Caco-2 (cell line): ENCODE data around the gene PTPA. TPM values are rescaled to one million over a fixed set of nuclear protein-coding genes. Genes with fewer than 3 reads are reported as not detected.

Experiments used
- BruUV-seq: library from RNA; stranded (reverse); fragments of 400-500 nt; replicated peaks from 2 replicates; lab custom pipeline; 2021; lab: Mats Ljungman, UMichigan
- CTCF ChIA-PET: fragments of 300-600 bp; sonication (Branson Sonifier 250); formaldehyde crosslinking; loops from one replicate; lab custom pipeline; 2022; ENCODE audit warnings: antibody characterized with exemption; lab: Charles Lee
- POLR2A ChIA-PET: fragments of 300-600 bp; sonication (Branson Sonifier 250); formaldehyde crosslinking; loops from one replicate; lab custom pipeline; 2022; ENCODE audit warnings: antibody characterized with exemption; lab: Charles Lee
- DNase-seq, 2 experiments: peaks; one replicate each; pipeline versions ENCODE4 v3.0.0 to v3.0.0-alpha.2; 2020 to 2022
- H3K27me3 ChIP-seq: replicated peaks from 2 replicates; pipeline ENCODE4 v1.6.0; 2011; ENCODE audit warnings: low read length; ENCODE audit not compliant: control insufficient read depth, insufficient read depth
- H3K36me3 ChIP-seq: 2 replicates; pipeline ENCODE4 v1.5.1; 2011; ENCODE audit warnings: low read length; ENCODE audit not compliant: control insufficient read depth, insufficient read depth
- H3K4me1 ChIP-seq: fragments of 250-450 bp; sonication (Bioruptor Pico); 2 replicates; pipeline ENCODE4 v1.5.1; 2020; ENCODE audit warnings: mild to moderate bottlenecking
- H3K4me3 ChIP-seq: 2 replicates; pipeline ENCODE4 v1.5.1; 2011; ENCODE audit warnings: low read depth, mild to moderate bottlenecking, control low read depth, low read length
- H3K9me3 ChIP-seq: fragments of 250-450 bp; sonication (Bioruptor Pico); 2 replicates; pipeline ENCODE4 v1.5.1; 2020; ENCODE audit warnings: mild to moderate bottlenecking, moderate library complexity
- H3K27ac Mint-ChIP-seq: one replicate; pipeline ENCODE4 v1.8.0; 2022; ENCODE audit warnings: mixed read lengths; ENCODE audit not compliant: unreplicated experiment
- H3K27me3 Mint-ChIP-seq: one replicate; pipeline ENCODE4 v1.8.0; 2022; ENCODE audit warnings: mixed read lengths; ENCODE audit not compliant: insufficient read depth, unreplicated experiment
- H3K36me3 Mint-ChIP-seq: one replicate; pipeline ENCODE4 v1.8.0; 2022; ENCODE audit warnings: mild to moderate bottlenecking, mixed read lengths; ENCODE audit not compliant: insufficient read depth, unreplicated experiment
- H3K4me1 Mint-ChIP-seq: one replicate; pipeline ENCODE4 v1.8.0; 2022; ENCODE audit warnings: low read depth, mixed read lengths; ENCODE audit not compliant: unreplicated experiment
- H3K4me3 Mint-ChIP-seq: one replicate; pipeline ENCODE4 v1.8.0; 2022; ENCODE audit warnings: mild to moderate bottlenecking, moderate library complexity, mixed read lengths; ENCODE audit not compliant: unreplicated experiment
- H3K9me3 Mint-ChIP-seq: one replicate; pipeline ENCODE4 v1.8.0; 2022; ENCODE audit warnings: mixed read lengths; ENCODE audit not compliant: unreplicated experiment
- intact Hi-C: fragments of 100-400 bp; cut with micrococcal nuclease; formaldehyde crosslinking; loops from one replicate; pipeline ENCODE4 v1.10.0; 2022; ENCODE audit not compliant: unreplicated experiment
- total RNA-seq: library from RNA; stranded (reverse); gene quantifications from 2 replicates; pipeline ENCODE4 v1.2.3, GENCODE V29; 2022
- TF ChIP-seq, protein P1 (sequence below), 2 experiments: fragments of 200-600 bp in 1 of 2; IDR thresholded peaks; 1 replicate in 1 of 2; 2 replicates in 1 of 2; pipeline versions ENCODE4 v1.5.1 to v1.8.0; 2011 to 2022; ENCODE audit warnings: antibody characterized with exemption in 1 of 2, control low read depth in 1 of 2, inconsistent platforms in 1 of 2, low read depth in 1 of 2, low read length in 1 of 2, mild to moderate bottlenecking in 1 of 2, moderate library complexity in 1 of 2; ENCODE audit not compliant: insufficient read depth in 1 of 2, severe bottlenecking in 1 of 2, unreplicated experiment in 1 of 2

The PTPA gene
- total RNA-seq, 1 experiment from 2014 or later = 100 TPM

DNA sequence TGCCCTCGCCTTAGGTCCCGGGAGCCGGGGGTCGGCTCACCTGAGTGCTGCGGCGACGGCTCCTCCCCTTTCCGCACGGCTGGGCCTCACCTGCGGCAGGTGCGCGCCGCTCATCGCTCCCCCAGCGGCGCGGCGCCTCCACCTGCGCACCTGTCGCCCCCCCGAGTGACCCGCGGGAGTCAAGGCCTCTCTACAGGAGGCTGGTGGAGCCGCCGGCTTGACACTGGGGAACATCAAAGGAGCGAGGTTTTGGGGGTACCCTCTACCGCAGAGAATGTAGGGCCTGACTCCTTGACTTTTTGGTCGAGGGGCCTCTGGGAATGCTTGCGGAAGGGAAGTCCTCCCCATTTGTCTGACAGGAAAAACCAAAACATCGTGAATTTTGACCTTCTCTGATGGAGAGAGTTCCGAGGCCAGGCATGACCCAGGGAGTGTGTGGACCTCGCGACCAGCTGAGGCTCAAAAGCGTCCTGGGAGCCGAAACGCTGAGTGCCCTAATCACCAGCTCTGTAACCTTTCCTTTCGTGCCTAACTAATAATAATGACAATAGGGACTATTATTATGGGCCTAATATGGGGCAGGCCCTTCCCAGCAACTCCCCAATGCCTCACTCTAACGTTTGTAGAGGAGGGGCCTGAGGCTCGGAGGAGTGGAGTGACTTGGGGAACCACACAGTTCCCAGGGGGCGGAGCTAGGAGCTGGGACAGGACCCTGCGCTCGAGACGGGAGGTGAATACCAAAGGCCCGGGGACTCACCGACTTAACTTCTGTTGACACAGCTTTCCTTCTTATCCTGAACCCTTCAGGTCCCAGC lies 67.6 kb downstream of the PTPA start:
- Mint-ChIP-seq H3K27me3 (no peaks in the 10 kb centered on the region), H3K9me3 (no peaks in the 10 kb centered on the region), H3K27ac (peak overlapping the region; percentile 30), H3K4me1 (peaks cover 25% of the 10 kb centered on the region), H3K4me3 (peak overlapping the region; percentile 89), H3K36me3 (peaks cover 12% of the 10 kb centered on the region)
- BruUV-seq = TSS peak; percentile 69
- intact Hi-C loops = loop anchor here (2.0 to 10.0 kb wide), 4 partner anchors 24 to 436 kb away; no protein-coding TSS in a partner anchor
- POLR2A ChIA-PET = interaction anchor here (0.5 to 1.7 kb wide), 24 partner anchors 12 to 585 kb away, joined by 3 to 17 read pairs (median 6); partner anchors contain the start of genes DOLPP1, NTMT1 and TBC1D13
- H3K4me3 ChIP-seq = peak overlapping the region; percentile 59
- CTCF ChIA-PET = interaction anchor here (1.0 to 1.4 kb wide), 5 partner anchors 12 to 433 kb away, joined by 3 to 7 read pairs (median 3); no protein-coding TSS in a partner anchor
- no peaks in the 10 kb centered on the region for H3K9me3 ChIP-seq
- no peaks in the 10 kb centered on the region for H3K36me3 ChIP-seq
- H3K4me1 ChIP-seq = peaks cover 53% of the 10 kb centered on the region
- no peaks in the 10 kb centered on the region for H3K27me3 ChIP-seq
- TF ChIP-seq, protein P1, sequence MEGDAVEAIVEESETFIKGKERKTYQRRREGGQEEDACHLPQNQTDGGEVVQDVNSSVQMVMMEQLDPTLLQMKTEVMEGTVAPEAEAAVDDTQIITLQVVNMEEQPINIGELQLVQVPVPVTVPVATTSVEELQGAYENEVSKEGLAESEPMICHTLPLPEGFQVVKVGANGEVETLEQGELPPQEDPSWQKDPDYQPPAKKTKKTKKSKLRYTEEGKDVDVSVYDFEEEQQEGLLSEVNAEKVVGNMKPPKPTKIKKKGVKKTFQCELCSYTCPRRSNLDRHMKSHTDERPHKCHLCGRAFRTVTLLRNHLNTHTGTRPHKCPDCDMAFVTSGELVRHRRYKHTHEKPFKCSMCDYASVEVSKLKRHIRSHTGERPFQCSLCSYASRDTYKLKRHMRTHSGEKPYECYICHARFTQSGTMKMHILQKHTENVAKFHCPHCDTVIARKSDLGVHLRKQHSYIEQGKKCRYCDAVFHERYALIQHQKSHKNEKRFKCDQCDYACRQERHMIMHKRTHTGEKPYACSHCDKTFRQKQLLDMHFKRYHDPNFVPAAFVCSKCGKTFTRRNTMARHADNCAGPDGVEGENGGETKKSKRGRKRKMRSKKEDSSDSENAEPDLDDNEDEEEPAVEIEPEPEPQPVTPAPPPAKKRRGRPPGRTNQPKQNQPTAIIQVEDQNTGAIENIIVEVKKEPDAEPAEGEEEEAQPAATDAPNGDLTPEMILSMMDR (IDR thresholded peaks at IDR 0.05; ENCODE audit: insufficient read depth in 1 of 2, low read depth in 1 of 2, low read length in 1 of 2, severe bottlenecking in 1 of 2, unreplicated experiment in 1 of 2) = no peak
- peak; percentile 71 to 85 for DNase-seq

DNA sequence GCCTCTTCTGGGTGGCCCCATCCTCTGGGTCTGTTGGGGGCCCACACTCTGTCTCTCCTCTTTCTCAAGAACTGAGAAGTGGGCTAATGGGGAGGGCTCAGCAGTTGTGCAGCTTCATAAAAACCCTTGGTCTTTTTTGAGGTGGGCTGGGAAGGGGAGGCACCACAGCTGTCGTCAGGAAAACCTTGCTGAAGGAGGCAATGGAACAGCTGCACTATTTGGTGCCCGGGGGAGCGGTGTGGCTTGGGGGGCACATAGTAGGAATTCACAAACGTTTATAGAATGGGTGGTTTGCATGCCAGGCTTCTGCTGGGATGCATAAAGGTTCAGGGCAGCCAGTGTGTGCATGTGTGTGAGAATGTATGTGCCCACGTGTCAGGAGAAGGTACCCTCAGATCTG lies 70.0 kb downstream of the PTPA start:
- peak overlapping the region; percentile 30 for H3K27ac Mint-ChIP-seq
- no peak for DNase-seq
- no peaks in the 10 kb centered on the region for H3K27me3 Mint-ChIP-seq
- no peak overlapping the region for H3K4me3 Mint-ChIP-seq
- Histone ChIP-seq H3K4me1 (peaks cover 63% of the 10 kb centered on the region), H3K4me3 (no peak overlapping the region), H3K36me3 (no peaks in the 10 kb centered on the region), H3K9me3 (no peaks in the 10 kb centered on the region), H3K27me3 (no peaks in the 10 kb centered on the region)
- CTCF ChIA-PET = interaction anchor here (1.0 kb wide), 2 partner anchors 9 to 49 kb away, joined by 4 to 8 read pairs; no protein-coding TSS in a partner anchor
- BruUV-seq = no TSS peak
- POLR2A ChIA-PET = no interaction called here
- H3K4me1 Mint-ChIP-seq = peaks cover 34% of the 10 kb centered on the region
- intact Hi-C loops = no loop called here
- no peaks in the 10 kb centered on the region for H3K9me3 Mint-ChIP-seq
- peaks cover 12% of the 10 kb centered on the region for H3K36me3 Mint-ChIP-seq
- TF ChIP-seq, protein P1 (IDR thresholded peaks at IDR 0.05; ENCODE audit: insufficient read depth in 1 of 2, low read depth in 1 of 2, low read length in 1 of 2, severe bottlenecking in 1 of 2, unreplicated experiment in 1 of 2) = no peak

DNA sequence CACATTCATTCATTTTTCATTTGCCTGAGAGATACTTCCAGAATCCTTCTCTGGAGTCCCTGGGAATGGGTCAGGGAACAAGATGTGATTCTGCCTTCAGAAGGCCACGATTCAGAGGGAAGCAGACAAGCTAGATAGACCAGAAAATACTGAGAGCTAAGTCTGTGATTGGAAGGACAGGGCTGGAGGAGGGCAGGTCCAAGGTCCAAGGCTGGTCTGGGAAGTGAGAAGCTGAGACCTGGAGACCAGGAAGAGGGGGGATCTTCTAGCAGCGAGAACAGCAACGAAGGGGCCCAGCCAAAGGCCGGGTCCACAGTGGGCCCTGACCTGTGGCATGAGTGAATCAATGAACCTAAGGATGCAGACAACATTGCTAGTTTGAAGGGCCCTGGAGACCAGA lies 70.9 kb downstream of the PTPA start:
- TF ChIP-seq, protein P1 (IDR thresholded peaks at IDR 0.05; ENCODE audit: insufficient read depth in 1 of 2, low read depth in 1 of 2, low read length in 1 of 2, severe bottlenecking in 1 of 2, unreplicated experiment in 1 of 2) = no peak
- Histone ChIP-seq H3K36me3 (no peaks in the 10 kb centered on the region), H3K4me1 (peaks cover 63% of the 10 kb centered on the region), H3K4me3 (no peak overlapping the region), H3K27me3 (no peaks in the 10 kb centered on the region), H3K9me3 (no peaks in the 10 kb centered on the region; the same call in 1 of the 2 replicates)
- no TSS peak for BruUV-seq
- peak in 1 of 2 experiments; percentile 57 for DNase-seq
- no peaks in the 10 kb centered on the region for H3K9me3 Mint-ChIP-seq
- peaks cover 34% of the 10 kb centered on the region for H3K4me1 Mint-ChIP-seq
- POLR2A ChIA-PET = no interaction called here
- H3K36me3 Mint-ChIP-seq = peaks cover 12% of the 10 kb centered on the region
- intact Hi-C loops = no loop called here
- peak overlapping the region; percentile 63 for H3K27ac Mint-ChIP-seq
- H3K27me3 Mint-ChIP-seq = no peaks in the 10 kb centered on the region
- CTCF ChIA-PET = interaction anchor here (0.6 to 0.8 kb wide), 2 partner anchors 443 to 444 kb away, joined by 3 to 4 read pairs; partner anchors contain the start of gene NTMT1
- peak overlapping the region; percentile 5 for H3K4me3 Mint-ChIP-seq
